ENCODE results near the gene TECR. TPM values are rescaled to one million over a fixed set of nuclear protein-coding genes. Genes with fewer than 3 reads are reported as not detected.
A peak's percentile ranks its signal among the peaks of the same experiment; 100 is the strongest.

Gene TECR
- total and polyA plus RNA-seq, 2 of the 13 experiments (the other 11 are each of a cell fraction or from before 2014, with no cell fraction given), result 54.9 to 121 TPM

GRCh38 chr19:14528419-14529253 lies 758 bp upstream of the TECR start:
- Histone ChIP-seq H3K4me2 (ENCODE audit: low read depth, low read length) (peak overlapping the region; percentile 64), H3K27me3 (ENCODE audit: control insufficient read depth in 1 of 2, insufficient read depth in 2 of 2, low read length in 2 of 2) (no peaks in the 10 kb centered on the region; a peak in 1 of 5 replicates), H3K4me1 (ENCODE audit: insufficient read depth, low read length) (peaks cover 27% of the 10 kb centered on the region), H4K20me1 (ENCODE audit: insufficient read depth, low read length) (no peaks in the 10 kb centered on the region), H2AFZ (ENCODE audit: low read length) (no peak overlapping the region), H3K79me2 (ENCODE audit: insufficient read depth, low read length) (peaks cover 34% of the 10 kb centered on the region), H3K9me3 (ENCODE audit: low read length) (no peaks in the 10 kb centered on the region), H3K4me3 (replicated peaks in 1 of 3; ENCODE audit: insufficient read depth in 1 of 3, low read depth in 2 of 3, low read length in 3 of 3) (peak overlapping the region; percentile 55 to 89 (median 57); a peak in 5 of 6 replicates), H3K36me3 (replicated peaks in 1 of 2; ENCODE audit: control insufficient read depth in 1 of 2, insufficient read depth in 2 of 2, low read length in 2 of 2) (peaks cover 0 to 3% of the 10 kb centered on the region in 2 experiments; a peak in 1 of 5 replicates), H3K27ac (ENCODE audit: extremely low read length, insufficient read depth, low read length) (peak overlapping the region; percentile 30), H3K9ac (ENCODE audit: insufficient read depth, low read depth, low read length) (peak overlapping the region; percentile 46)
- ATAC-seq, result no peak
- TF ChIP-seq ZBTB38 (CRISPR knock-in tag; IDR thresholded peaks at IDR 0.05) (0 out of 2 replicates have a peak, but pooled peaks have one; percentile 12), PCBP1 (IDR thresholded peaks at IDR 0.05; ENCODE audit: borderline replicate concordance, low read depth, low read length) (0 out of 2 replicates have a peak, but pooled peaks have one; percentile 42), DMAP1 (CRISPR knock-in tag; IDR thresholded peaks at IDR 0.05) (0 out of 2 replicates have a peak, but pooled peaks have one; percentile 10), ZBTB33 (CRISPR knock-in tag; IDR thresholded peaks at IDR 0.05) (peak; percentile 42; the same call in 1 of the 2 replicates), ZBTB7A (CRISPR knock-in tag; IDR thresholded peaks at IDR 0.05) (no peak), KLF16 (CRISPR knock-in tag; IDR thresholded peaks at IDR 0.05) (no peak), TCF12 (IDR thresholded peaks at IDR 0.05) (no peak), TCF12 (CRISPR knock-in tag; IDR thresholded peaks at IDR 0.05) (no peak), HMGXB4 (CRISPR knock-in tag; IDR thresholded peaks at IDR 0.05; ENCODE audit: borderline replicate concordance in 1 of 2, low read depth in 1 of 2) (0 out of 4 replicates have a peak, but pooled peaks of 1 of the 2 experiments have one; percentile 3), ZNF652 (CRISPR knock-in tag; IDR thresholded peaks at IDR 0.05; ENCODE audit: borderline replicate concordance, low read depth) (peak; percentile 90; the same call in 1 of the 2 replicates), ATF1 (CRISPR knock-in tag; IDR thresholded peaks at IDR 0.05) (no peak), ZFP37 (CRISPR knock-in tag; IDR thresholded peaks at IDR 0.05; ENCODE audit: borderline replicate concordance) (no peak)
- no TSS peak for BruUV-seq (replicated peaks)
- intact Hi-C loops (cut with micrococcal nuclease; ENCODE audit: unreplicated experiment) (loop anchor here (1.0 kb wide), 1 partner anchor 8 kb away; no protein-coding TSS in a partner anchor), in situ Hi-C loops (cut with HindIII; ENCODE audit: extremely low pct_ligation_motif_present, low pct_unique_long_range_greater_than_20kb) (no loop called here)
- no peak for FAIRE-seq
- no peak for DNase-seq (ENCODE audit: low spot score)
- ChIA-PET POLR2A (interaction anchor here (3.6 kb wide), 1 partner anchor 9 kb away, joined by 39 read pairs; the partner anchor contains the start of gene DNAJB1), CTCF (ENCODE audit: low intra/inter-chr PET ratio, low total read pairs) (no interaction called here)
- WGBS (ENCODE audit: low lambda C conversion rate), result 57% methylated on average over 38 of the region's 39 CpGs
